ENCODE data around the gene C16orf92.

- TF ChIP-seq, protein P1, sequence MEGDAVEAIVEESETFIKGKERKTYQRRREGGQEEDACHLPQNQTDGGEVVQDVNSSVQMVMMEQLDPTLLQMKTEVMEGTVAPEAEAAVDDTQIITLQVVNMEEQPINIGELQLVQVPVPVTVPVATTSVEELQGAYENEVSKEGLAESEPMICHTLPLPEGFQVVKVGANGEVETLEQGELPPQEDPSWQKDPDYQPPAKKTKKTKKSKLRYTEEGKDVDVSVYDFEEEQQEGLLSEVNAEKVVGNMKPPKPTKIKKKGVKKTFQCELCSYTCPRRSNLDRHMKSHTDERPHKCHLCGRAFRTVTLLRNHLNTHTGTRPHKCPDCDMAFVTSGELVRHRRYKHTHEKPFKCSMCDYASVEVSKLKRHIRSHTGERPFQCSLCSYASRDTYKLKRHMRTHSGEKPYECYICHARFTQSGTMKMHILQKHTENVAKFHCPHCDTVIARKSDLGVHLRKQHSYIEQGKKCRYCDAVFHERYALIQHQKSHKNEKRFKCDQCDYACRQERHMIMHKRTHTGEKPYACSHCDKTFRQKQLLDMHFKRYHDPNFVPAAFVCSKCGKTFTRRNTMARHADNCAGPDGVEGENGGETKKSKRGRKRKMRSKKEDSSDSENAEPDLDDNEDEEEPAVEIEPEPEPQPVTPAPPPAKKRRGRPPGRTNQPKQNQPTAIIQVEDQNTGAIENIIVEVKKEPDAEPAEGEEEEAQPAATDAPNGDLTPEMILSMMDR (CRISPR knock-in tag; IDR thresholded peaks at IDR 0.05): no peak
- TF ChIP-seq POLR2A (IDR thresholded peaks at IDR 0.05; ENCODE audit: insufficient read depth in 1 of 2, low read depth in 2 of 2, low read length in 2 of 2) (no peak), ZNF292 (CRISPR knock-in tag; IDR thresholded peaks at IDR 0.05; ENCODE audit: borderline replicate concordance, low read depth) (no peak), USF2 (IDR thresholded peaks at IDR 0.05; ENCODE audit: low read depth, low read length) (no peak), USF2 (CRISPR knock-in tag; IDR thresholded peaks at IDR 0.05; ENCODE audit: borderline replicate concordance) (no peak), ZFP36 (IDR thresholded peaks at IDR 0.05; ENCODE audit: borderline replicate concordance, low read depth, low read length, partially characterized antibody) (no peak)
- TF ChIP-seq, protein P2, sequence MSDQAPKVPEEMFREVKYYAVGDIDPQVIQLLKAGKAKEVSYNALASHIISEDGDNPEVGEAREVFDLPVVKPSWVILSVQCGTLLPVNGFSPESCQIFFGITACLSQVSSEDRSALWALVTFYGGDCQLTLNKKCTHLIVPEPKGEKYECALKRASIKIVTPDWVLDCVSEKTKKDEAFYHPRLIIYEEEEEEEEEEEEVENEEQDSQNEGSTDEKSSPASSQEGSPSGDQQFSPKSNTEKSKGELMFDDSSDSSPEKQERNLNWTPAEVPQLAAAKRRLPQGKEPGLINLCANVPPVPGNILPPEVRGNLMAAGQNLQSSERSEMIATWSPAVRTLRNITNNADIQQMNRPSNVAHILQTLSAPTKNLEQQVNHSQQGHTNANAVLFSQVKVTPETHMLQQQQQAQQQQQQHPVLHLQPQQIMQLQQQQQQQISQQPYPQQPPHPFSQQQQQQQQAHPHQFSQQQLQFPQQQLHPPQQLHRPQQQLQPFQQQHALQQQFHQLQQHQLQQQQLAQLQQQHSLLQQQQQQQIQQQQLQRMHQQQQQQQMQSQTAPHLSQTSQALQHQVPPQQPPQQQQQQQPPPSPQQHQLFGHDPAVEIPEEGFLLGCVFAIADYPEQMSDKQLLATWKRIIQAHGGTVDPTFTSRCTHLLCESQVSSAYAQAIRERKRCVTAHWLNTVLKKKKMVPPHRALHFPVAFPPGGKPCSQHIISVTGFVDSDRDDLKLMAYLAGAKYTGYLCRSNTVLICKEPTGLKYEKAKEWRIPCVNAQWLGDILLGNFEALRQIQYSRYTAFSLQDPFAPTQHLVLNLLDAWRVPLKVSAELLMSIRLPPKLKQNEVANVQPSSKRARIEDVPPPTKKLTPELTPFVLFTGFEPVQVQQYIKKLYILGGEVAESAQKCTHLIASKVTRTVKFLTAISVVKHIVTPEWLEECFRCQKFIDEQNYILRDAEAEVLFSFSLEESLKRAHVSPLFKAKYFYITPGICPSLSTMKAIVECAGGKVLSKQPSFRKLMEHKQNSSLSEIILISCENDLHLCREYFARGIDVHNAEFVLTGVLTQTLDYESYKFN (CRISPR knock-in tag; conservative IDR thresholded peaks at IDR 0.05): no peak
- TF ChIP-seq, protein P3, sequence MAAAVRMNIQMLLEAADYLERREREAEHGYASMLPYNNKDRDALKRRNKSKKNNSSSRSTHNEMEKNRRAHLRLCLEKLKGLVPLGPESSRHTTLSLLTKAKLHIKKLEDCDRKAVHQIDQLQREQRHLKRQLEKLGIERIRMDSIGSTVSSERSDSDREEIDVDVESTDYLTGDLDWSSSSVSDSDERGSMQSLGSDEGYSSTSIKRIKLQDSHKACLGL (CRISPR knock-in tag; IDR thresholded peaks at IDR 0.05): no peak
Measured at GRCh38 chr16:30004424-30004776, 18.6 kb upstream of the C16orf92 start.
